ENCODE data around the gene CAB39.

GRCh38 chr2:230732914-230733401, 20.3 kb downstream of the CAB39 start:
- TF ChIP-seq POLR2A (IDR thresholded peaks at IDR 0.05; ENCODE audit: low read depth, low read length) (no peak), TAF1 (IDR thresholded peaks at IDR 0.05; ENCODE audit: borderline replicate concordance, low read depth, low read length) (no peak)
